Colonic mucosa (tissue), 4 donors: Measurements from ENCODE around the gene FGR. TPM values are rescaled to one million over a fixed set of nuclear protein-coding genes. Genes with fewer than 3 reads are reported as not detected.

Experiments used
- DNase-seq: peaks from one replicate; pipeline ENCODE4 v3.0.0-alpha.2; 2020
- H3K27ac ChIP-seq: fragments of 200-600 bp; one replicate; pipeline ENCODE4 v1.8.0; 2021
- H3K27me3 ChIP-seq: fragments of 200-600 bp; one replicate; pipeline ENCODE4 v1.8.0; 2021
- H3K36me3 ChIP-seq: fragments of 200-600 bp; one replicate; pipeline ENCODE4 v1.8.0; 2021
- H3K4me1 ChIP-seq: fragments of 200-600 bp; one replicate; pipeline ENCODE4 v1.8.0; 2021; ENCODE audit warnings: mild to moderate bottlenecking
- H3K4me3 ChIP-seq: fragments of 200-600 bp; one replicate; pipeline ENCODE4 v1.8.0; 2021
- H3K9ac ChIP-seq, 2 donors: one replicate each; pipeline ENCODE4 v1.7.0; 2013; ENCODE audit warnings: control low read depth in 2 of 2, low read depth in 2 of 2, low read length in 2 of 2
- H3K9me3 ChIP-seq: fragments of 200-600 bp; one replicate; pipeline ENCODE4 v1.8.0; 2021
- CTCF ChIP-seq: fragments of 200-600 bp; IDR thresholded peaks from one replicate; pipeline ENCODE4 v1.8.0; 2022; ENCODE audit warnings: antibody characterized with exemption, mild to moderate bottlenecking
- intact Hi-C: fragments of 100-400 bp; cut with DNase I; formaldehyde crosslinking; loops from one replicate; pipeline ENCODE4 v1.14.1; 2022
- total RNA-seq, 2 donors: library from RNA; stranded (reverse); fragmentation: NEBNext Ultra II Directional in 1 of 2; extraction: Animal tissue kit (Norgen Biotek cat#: 25700) in 1 of 2; gene quantifications; one replicate each; pipeline ENCODE4 v1.2.1, GENCODE V29; 2021
- donor health status: healthy.
- donor health status: DM: no; HTN: no; CAD: no.
- donor health status: DM: no; HTN: no; CAD: no.

FGR gene
- total RNA-seq, 2 donors from 2014 or later: 1.4 to 2.0 TPM

DNA sequence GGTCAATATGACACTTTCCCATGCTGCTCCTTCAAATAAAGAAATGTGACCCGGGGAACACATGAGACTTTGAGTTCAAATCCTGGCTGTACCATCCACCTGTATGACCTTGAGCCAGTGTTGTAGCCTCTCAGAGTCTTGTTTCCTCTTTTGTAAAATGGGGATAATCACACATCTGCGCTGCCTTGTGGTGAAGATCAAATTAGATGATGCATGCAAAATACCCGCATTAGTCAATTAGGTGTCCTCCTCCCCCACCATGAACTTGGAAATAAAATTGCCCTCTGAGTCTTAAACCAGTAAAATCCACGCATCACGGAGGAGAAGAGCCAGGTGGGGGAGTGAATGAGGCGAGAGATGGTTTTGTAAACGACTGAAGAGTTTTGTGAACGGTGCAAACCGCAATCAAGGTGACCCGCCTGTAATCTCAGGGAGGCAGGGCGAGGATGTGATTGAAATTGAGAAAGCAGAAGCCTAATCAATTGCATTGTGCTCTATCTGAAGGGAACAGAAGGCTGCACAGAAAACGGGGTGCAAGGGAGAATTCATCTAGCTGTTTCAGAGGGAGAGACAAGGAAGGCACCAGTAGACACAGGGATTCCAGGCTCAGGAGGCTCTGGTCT, 25.3 kb downstream of the FGR start:
- no peaks in the 10 kb centered on the region for H3K27me3 ChIP-seq
- no peak overlapping the region for H3K9ac ChIP-seq
- DNase-seq: no peak
- no peaks in the 10 kb centered on the region for H3K9me3 ChIP-seq
- H3K4me1 ChIP-seq: no peaks in the 10 kb centered on the region
- TF ChIP-seq CTCF: no peak
- H3K36me3 ChIP-seq: no peaks in the 10 kb centered on the region
- H3K27ac ChIP-seq: no peak overlapping the region
- intact Hi-C loops: loop anchor here (2.0 to 10.0 kb wide), 4 partner anchors 53 to 305 kb away; no protein-coding TSS in a partner anchor
- no peak overlapping the region for H3K4me3 ChIP-seq

DNA sequence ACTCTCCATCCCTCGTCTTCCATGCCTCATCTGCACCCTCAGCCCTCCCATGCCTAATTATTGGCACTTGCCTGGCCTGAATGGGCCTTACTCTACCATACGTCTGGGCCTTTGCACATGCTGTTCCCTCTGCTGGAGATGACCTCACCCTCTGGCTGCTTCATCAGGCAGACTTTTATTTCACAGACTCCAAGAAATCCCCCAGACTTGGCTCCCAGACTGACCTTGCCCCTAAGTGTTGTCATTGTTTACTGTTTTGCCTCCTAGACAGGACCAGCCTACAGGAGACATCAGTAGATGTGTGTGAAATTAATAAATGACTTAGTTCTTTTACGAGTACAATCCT, 25.8 kb downstream of the FGR start:
- no peak for TF ChIP-seq CTCF

DNA sequence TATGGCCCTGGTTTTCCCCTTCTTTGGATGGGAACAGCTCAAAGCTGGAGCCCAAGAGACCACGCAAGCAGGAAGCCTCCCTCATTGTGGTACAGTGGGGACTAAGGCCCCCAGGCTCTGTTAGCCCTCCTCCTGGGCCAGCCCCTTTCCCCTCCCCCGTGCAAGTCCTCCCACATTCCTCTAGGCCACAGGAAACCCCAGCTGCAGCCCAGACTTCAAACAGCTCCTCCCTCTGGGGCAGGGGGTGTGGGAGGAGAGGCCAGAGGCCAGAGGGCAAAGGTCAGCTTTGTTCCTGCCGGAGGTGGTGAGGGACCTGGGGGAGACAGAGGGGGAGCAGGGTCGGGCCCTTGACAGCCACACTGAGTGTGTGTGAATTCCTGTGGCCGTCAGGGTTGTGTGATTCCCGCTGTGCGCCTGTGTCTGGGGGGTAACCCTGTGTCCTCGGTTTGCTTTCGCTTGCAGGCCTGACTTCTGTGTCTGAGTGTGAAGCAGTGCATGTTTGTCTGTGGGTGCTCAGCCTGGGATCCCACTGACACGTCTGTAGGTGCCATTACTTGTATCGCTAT, 27.7 kb downstream of the FGR start:
- intact Hi-C loops: loop anchor here (5.0 to 10.0 kb wide), 3 partner anchors 190 to 303 kb away; no protein-coding TSS in a partner anchor
- no peaks in the 10 kb centered on the region for H3K27me3 ChIP-seq
- no peak overlapping the region for H3K27ac ChIP-seq
- H3K36me3 ChIP-seq: no peaks in the 10 kb centered on the region
- H3K9me3 ChIP-seq: no peaks in the 10 kb centered on the region
- no peak overlapping the region for H3K9ac ChIP-seq
- no peak for DNase-seq
- TF ChIP-seq CTCF: no peak
- H3K4me1 ChIP-seq: no peaks in the 10 kb centered on the region
- no peak overlapping the region for H3K4me3 ChIP-seq

More for the DNA sequence above, 25.8 kb downstream of the FGR start:
- no peak for DNase-seq
- no peak overlapping the region for H3K9ac ChIP-seq
- no peaks in the 10 kb centered on the region for H3K4me1 ChIP-seq
- H3K4me3 ChIP-seq: no peak overlapping the region
- H3K9me3 ChIP-seq: no peaks in the 10 kb centered on the region
- intact Hi-C loops: loop anchor here (2.0 to 10.0 kb wide), 4 partner anchors 54 to 304 kb away; no protein-coding TSS in a partner anchor
- H3K27me3 ChIP-seq: no peaks in the 10 kb centered on the region
- no peaks in the 10 kb centered on the region for H3K36me3 ChIP-seq
- no peak overlapping the region for H3K27ac ChIP-seq

DNA sequence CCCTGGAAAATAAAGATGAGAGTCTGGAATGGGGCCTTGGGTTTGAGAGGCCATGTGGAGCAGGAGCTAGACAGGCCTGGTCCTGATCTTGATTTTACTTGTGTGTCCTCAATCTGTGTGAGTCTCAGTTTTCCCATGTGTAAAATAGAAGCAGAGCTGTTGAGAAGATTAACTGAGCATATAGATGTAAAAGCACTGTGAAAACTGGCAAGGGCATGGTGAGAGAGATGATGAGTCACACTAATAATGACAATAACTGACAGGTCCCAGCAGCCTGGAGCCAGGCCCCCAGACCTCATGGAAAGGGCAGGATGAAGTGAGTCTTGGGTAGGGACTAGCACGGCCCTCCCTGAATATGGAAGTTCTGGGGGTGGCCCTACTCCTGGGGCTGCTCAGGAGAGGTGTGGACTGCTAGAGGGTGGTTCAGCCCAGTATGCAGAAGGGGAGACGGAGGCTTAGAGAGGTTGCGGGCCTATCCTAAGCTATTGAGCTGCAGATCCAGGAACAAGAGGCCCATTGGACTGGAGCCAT, 28.2 kb downstream of the FGR start:
- H3K9me3 ChIP-seq: no peaks in the 10 kb centered on the region
- intact Hi-C loops: loop anchor here (5.0 to 10.0 kb wide), 3 partner anchors 189 to 302 kb away; no protein-coding TSS in a partner anchor
- H3K27me3 ChIP-seq: no peaks in the 10 kb centered on the region
- H3K27ac ChIP-seq: no peak overlapping the region
- no peak for DNase-seq
- TF ChIP-seq CTCF: no peak
- no peak overlapping the region for H3K4me3 ChIP-seq
- H3K9ac ChIP-seq: no peak overlapping the region
- no peaks in the 10 kb centered on the region for H3K36me3 ChIP-seq
- H3K4me1 ChIP-seq: peaks cover 3% of the 10 kb centered on the region

GRCh38 chr1:27605796-27606707, 28.9 kb downstream of the FGR start:
- H3K9ac ChIP-seq: no peak overlapping the region
- intact Hi-C loops: loop anchor here (2.0 to 10.0 kb wide), 4 partner anchors 49 to 301 kb away; no protein-coding TSS in a partner anchor
- H3K27ac ChIP-seq: no peak overlapping the region

More at GRCh38 chr1:27605796-27606707, 28.9 kb downstream of the FGR start:
- H3K36me3 ChIP-seq: no peaks in the 10 kb centered on the region
- peak; percentile 75 for TF ChIP-seq CTCF
- H3K9me3 ChIP-seq: no peaks in the 10 kb centered on the region
- H3K27me3 ChIP-seq: no peaks in the 10 kb centered on the region
- H3K4me3 ChIP-seq: no peak overlapping the region
- peaks cover 5% of the 10 kb centered on the region for H3K4me1 ChIP-seq
- peak; percentile 69 for DNase-seq
